Measurements from ENCODE around the gene NAGS.
"Not testable (repeated sequence)": the region's sequence is repeated elsewhere in the genome, so short reads cannot be mapped to it uniquely, and the experiment has no call there.

Gene NAGS

GRCh38 chr17:43983515-43984411 is 20.7 kb upstream of the NAGS start:
- DNase-seq (ENCODE audit: low read depth, low spot score): no peak

- no peak for DNase-seq (ENCODE audit: low read depth, low spot score)
Measured at GRCh38 chr17:43984521-43984920, 19.9 kb upstream of the NAGS start.

- DNase-seq (ENCODE audit: low read depth, low spot score): no peak
Measured at GRCh38 chr17:43986225-43986981, 18.0 kb upstream of the NAGS start.

GRCh38 chr17:43987131-43988021 is 17.0 kb upstream of the NAGS start:
- DNase-seq (ENCODE audit: low read depth, low spot score): no peak

- no peak for DNase-seq (ENCODE audit: low read depth, low spot score)
Measured at GRCh38 chr17:43988301-43988700, 16.1 kb upstream of the NAGS start.

GRCh38 chr17:43992641-43993040 is 11.8 kb upstream of the NAGS start:
- DNase-seq (ENCODE audit: low read depth, low spot score): no peak

- peak; percentile 48 for DNase-seq (ENCODE audit: low read depth, low spot score)
Measured at GRCh38 chr17:43994272-43995149, 9.9 kb upstream of the NAGS start.

GRCh38 chr17:43995150-43995471 is 9.3 kb upstream of the NAGS start:
- no peak for DNase-seq (ENCODE audit: low read depth, low spot score)

GRCh38 chr17:43997180-43997579 is 7.2 kb upstream of the NAGS start:
- DNase-seq (ENCODE audit: low read depth, low spot score): not testable (repeated sequence)

- no peak for DNase-seq (ENCODE audit: low read depth, low spot score)
Measured at GRCh38 chr17:43998552-43998951, 5.9 kb upstream of the NAGS start.

GRCh38 chr17:43999024-43999423 is 5.4 kb upstream of the NAGS start:
- no peak for DNase-seq (ENCODE audit: low read depth, low spot score)

- no peak for DNase-seq (ENCODE audit: low read depth, low spot score)
Measured at GRCh38 chr17:44000141-44000860, 4.1 kb upstream of the NAGS start.

GRCh38 chr17:44000871-44001460 is 3.5 kb upstream of the NAGS start:
- DNase-seq (ENCODE audit: low read depth, low spot score): no peak

- DNase-seq (ENCODE audit: low read depth, low spot score): no peak
Measured at GRCh38 chr17:44001461-44001920, 2.9 kb upstream of the NAGS start.

GRCh38 chr17:44002141-44002848 is 2.1 kb upstream of the NAGS start:
- no peak for DNase-seq (ENCODE audit: low read depth, low spot score)

GRCh38 chr17:44004761-44005526 is 522 bp downstream of the NAGS start:
- DNase-seq (ENCODE audit: low read depth, low spot score): no peak

- no peak for DNase-seq (ENCODE audit: low read depth, low spot score)
Measured at GRCh38 chr17:44005527-44006271, 1.3 kb downstream of the NAGS start.

- no peak for DNase-seq (ENCODE audit: low read depth, low spot score)
Measured at GRCh38 chr17:44006272-44006597, 1.8 kb downstream of the NAGS start.
